PC-9 (cell line): ENCODE measurements around the gene DNAH6.

ENCODE experiments used
- EZH2 ChIP-seq: fragments of 200-600 bp; sonication (generic); IDR thresholded peaks from 2 replicates; pipeline ENCODE4 v1.8.0; 2017; ENCODE audit warnings: antibody characterized with exemption, low read depth
- TF ChIP-seq, protein P1 (sequence below): fragments of 200-600 bp; sonication (generic); conservative IDR thresholded peaks from 2 replicates; pipeline ENCODE4 v1.6.1; 2017; ENCODE audit warnings: mixed run types, antibody characterized with exemption, mild to moderate bottlenecking, moderate library complexity

DNA sequence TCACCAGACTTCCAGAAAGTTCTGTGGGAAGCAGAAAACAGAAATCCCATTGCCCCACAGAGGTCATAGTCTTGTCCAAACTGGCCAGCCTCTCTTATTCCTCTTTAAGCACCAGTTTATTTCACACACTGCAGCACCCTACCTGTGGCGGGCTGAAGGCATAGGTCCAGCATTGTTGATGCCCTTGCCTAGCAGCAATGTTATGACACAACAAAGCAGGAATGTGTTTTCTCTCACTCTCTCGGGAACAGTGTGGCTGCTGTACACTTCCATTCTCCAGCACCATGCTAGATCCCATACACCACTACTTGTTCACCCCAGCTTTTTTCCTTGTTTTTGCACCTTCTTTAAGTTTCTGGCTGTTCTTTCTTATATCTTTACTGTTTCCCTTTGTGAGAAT is 181.6 kb downstream of the DNAH6 start:
- TF ChIP-seq, protein P1, sequence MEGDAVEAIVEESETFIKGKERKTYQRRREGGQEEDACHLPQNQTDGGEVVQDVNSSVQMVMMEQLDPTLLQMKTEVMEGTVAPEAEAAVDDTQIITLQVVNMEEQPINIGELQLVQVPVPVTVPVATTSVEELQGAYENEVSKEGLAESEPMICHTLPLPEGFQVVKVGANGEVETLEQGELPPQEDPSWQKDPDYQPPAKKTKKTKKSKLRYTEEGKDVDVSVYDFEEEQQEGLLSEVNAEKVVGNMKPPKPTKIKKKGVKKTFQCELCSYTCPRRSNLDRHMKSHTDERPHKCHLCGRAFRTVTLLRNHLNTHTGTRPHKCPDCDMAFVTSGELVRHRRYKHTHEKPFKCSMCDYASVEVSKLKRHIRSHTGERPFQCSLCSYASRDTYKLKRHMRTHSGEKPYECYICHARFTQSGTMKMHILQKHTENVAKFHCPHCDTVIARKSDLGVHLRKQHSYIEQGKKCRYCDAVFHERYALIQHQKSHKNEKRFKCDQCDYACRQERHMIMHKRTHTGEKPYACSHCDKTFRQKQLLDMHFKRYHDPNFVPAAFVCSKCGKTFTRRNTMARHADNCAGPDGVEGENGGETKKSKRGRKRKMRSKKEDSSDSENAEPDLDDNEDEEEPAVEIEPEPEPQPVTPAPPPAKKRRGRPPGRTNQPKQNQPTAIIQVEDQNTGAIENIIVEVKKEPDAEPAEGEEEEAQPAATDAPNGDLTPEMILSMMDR: no peak
- TF ChIP-seq EZH2: no peak
